AG04450 (cell line): ENCODE data around the gene KRT17. TPM values are rescaled to one million over a fixed set of nuclear protein-coding genes. Genes with fewer than 3 reads are reported as not detected.
A peak's percentile ranks its signal among the peaks of the same experiment; 100 is the strongest.

Source experiments
- CTCF ChIA-PET: fragments of 300-600, 350-600 bp; formaldehyde crosslinking; extraction: SDS; loops from one replicate; lab custom pipeline; 2022; ENCODE audit warnings: antibody characterized with exemption, inconsistent platforms; lab: Charles Lee
- POLR2A ChIA-PET: fragments of 350-600 bp; formaldehyde crosslinking; extraction: SDS; loops from one replicate; lab custom pipeline; 2021; ENCODE audit warnings: antibody characterized with exemption, inconsistent platforms; lab: Yijun Ruan, JAX
- DNase-seq: peaks from one replicate; pipeline ENCODE4 v3.0.0-alpha.2; 2011; ENCODE audit warnings: low read depth, low spot score
- H3K27ac ChIP-seq: one replicate; pipeline ENCODE4 v1.5.1; 2012; ENCODE audit warnings: low read depth, low read length, control low read depth
- H3K27me3 ChIP-seq: one replicate; pipeline ENCODE4 v1.6.0; 2012; ENCODE audit warnings: low read length; ENCODE audit not compliant: control insufficient read depth, insufficient read depth
- H3K4me3 ChIP-seq: 2 replicates; pipeline ENCODE4 v1.5.1; 2011; ENCODE audit warnings: mild to moderate bottlenecking, low read depth, low read length, control low read depth
- H3K9me3 ChIP-seq: 2 replicates; pipeline ENCODE4 v1.5.1; 2012; ENCODE audit warnings: low read length; ENCODE audit not compliant: control insufficient read depth, insufficient read depth
- polyA plus RNA-seq: library from polyadenylated mRNA; depleted of rRNA; stranded (reverse); fragments of >200 nt; gene quantifications from 2 replicates; pipeline ENCODE4 v1.2.3, GENCODE V29; 2011
- TF ChIP-seq, protein P1 (sequence below): IDR thresholded peaks from 2 replicates; pipeline ENCODE4 v1.5.1; 2011; ENCODE audit warnings: low read depth, low read length, control low read depth, inconsistent platforms

Gene KRT17
- polyA plus RNA-seq, 1 experiment, result 2.8 TPM

GRCh38 chr17:41581366-41582060 is 42.9 kb downstream of the KRT17 start:
- DNase-seq, result no peak
- Histone ChIP-seq H3K27ac (no peak overlapping the region), H3K4me3 (no peak overlapping the region), H3K9me3 (no peaks in the 10 kb centered on the region; the same call in 1 of the 2 replicates), H3K27me3 (peaks cover 32% of the 10 kb centered on the region)
- TF ChIP-seq, protein P1, sequence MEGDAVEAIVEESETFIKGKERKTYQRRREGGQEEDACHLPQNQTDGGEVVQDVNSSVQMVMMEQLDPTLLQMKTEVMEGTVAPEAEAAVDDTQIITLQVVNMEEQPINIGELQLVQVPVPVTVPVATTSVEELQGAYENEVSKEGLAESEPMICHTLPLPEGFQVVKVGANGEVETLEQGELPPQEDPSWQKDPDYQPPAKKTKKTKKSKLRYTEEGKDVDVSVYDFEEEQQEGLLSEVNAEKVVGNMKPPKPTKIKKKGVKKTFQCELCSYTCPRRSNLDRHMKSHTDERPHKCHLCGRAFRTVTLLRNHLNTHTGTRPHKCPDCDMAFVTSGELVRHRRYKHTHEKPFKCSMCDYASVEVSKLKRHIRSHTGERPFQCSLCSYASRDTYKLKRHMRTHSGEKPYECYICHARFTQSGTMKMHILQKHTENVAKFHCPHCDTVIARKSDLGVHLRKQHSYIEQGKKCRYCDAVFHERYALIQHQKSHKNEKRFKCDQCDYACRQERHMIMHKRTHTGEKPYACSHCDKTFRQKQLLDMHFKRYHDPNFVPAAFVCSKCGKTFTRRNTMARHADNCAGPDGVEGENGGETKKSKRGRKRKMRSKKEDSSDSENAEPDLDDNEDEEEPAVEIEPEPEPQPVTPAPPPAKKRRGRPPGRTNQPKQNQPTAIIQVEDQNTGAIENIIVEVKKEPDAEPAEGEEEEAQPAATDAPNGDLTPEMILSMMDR, result no peak
- ChIA-PET POLR2A (no interaction called here), CTCF (interaction anchor here (0.8 to 2.2 kb wide), 2 partner anchors 33 to 67 kb away, joined by 6 to 8 read pairs; no protein-coding TSS in a partner anchor)

GRCh38 chr17:41580687-41581365 is 43.5 kb downstream of the KRT17 start:
- H3K27me3 ChIP-seq, result peaks cover 35% of the 10 kb centered on the region
- no peak for DNase-seq
- no peak overlapping the region for H3K4me3 ChIP-seq
- ChIA-PET CTCF (interaction anchor here (0.8 kb wide), 1 partner anchor 68 kb away, joined by 8 read pairs; no protein-coding TSS in a partner anchor), POLR2A (no interaction called here)
- no peak overlapping the region for H3K27ac ChIP-seq
- TF ChIP-seq, protein P1, result no peak
- H3K9me3 ChIP-seq, result no peaks in the 10 kb centered on the region; the same call in 1 of the 2 replicates

DNA sequence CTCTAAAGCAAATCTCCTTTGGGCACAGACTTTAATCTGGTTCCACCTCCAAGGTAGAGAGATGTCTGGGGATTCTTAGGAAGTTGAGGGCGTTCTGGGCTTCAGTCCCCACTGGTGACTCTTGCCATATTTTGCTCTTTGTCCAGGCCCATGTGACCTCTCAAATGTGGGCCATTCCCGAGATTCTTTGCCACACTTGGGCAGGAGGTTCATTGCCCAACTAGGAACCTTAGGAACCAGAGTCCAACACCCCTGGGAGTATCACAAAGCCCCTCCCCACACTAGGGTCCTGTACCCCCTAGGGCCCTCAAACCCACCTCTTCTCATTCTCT is 44.2 kb downstream of the KRT17 start:
- DNase-seq, result no peak
- ChIA-PET CTCF (interaction anchor here (0.6 to 1.7 kb wide), 5 partner anchors 11 to 83 kb away, joined by 3 to 19 read pairs (median 4); no protein-coding TSS in a partner anchor), POLR2A (no interaction called here)
- Histone ChIP-seq H3K27me3 (peaks cover 33% of the 10 kb centered on the region), H3K27ac (no peak overlapping the region), H3K9me3 (no peaks in the 10 kb centered on the region; the same call in 1 of the 2 replicates), H3K4me3 (no peak overlapping the region)
- TF ChIP-seq, protein P1, result no peak

DNA sequence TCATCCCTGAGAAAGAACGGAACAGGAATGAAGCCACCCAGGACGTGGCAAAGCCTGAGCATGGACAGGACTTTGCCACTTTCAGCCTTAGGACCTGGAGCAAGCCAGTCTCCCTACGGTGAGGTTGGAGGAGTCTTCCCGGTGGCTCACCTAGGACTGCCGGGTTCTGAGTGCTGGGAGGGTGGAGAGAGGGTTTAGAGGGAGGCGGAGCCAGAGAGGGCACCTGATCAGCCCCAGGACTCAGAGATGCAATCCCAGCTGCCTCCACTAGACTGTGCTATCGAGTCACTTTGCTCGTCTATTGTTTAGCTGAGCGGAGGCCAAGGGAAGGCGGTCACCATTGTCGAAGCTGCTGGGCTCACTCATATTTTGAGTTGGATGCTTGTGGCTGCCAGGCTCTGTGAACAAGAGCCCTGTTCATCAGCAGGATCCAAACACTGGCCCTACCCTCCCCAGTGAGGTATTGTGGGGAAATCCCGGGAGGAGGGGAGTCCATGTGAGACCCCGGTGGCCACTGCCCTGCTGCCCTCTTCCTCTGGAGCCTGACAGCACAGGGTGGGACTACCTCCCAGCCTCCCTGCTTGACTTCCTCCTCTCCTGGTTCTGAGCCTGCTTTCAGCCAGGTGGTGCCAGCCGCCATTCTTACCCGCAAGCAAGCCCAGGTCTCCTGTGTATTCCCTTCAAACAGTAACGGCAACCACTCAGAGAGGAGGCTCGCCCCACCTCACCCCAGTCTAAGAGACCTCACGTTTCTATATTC is 44.7 kb downstream of the KRT17 start:
- ChIA-PET CTCF (interaction anchor here (0.6 to 1.7 kb wide), 12 partner anchors 10 to 407 kb away, joined by 3 to 19 read pairs (median 4); no protein-coding TSS in a partner anchor), POLR2A (interaction anchor here (0.6 kb wide), 1 partner anchor 873 kb away, joined by 3 read pairs; no protein-coding TSS in a partner anchor)
- Histone ChIP-seq H3K9me3 (no peaks in the 10 kb centered on the region; the same call in 1 of the 2 replicates), H3K27me3 (peaks cover 28% of the 10 kb centered on the region), H3K4me3 (no peak overlapping the region), H3K27ac (no peak overlapping the region)
- peak; percentile 6 for DNase-seq
- TF ChIP-seq, protein P1, result peak; percentile 76
